CD4-positive, alpha-beta T cell treated with Interleukin-6 at 100 ng/mL for 8 hours (primary cell): Measurements from ENCODE around the gene NR2F2.

ENCODE experiments used
- DNase-seq: peaks from one replicate; pipeline ENCODE4 v3.0.0-alpha.2; 2020; ENCODE audit warnings: mixed read lengths, low spot score

Gene NR2F2

DNA sequence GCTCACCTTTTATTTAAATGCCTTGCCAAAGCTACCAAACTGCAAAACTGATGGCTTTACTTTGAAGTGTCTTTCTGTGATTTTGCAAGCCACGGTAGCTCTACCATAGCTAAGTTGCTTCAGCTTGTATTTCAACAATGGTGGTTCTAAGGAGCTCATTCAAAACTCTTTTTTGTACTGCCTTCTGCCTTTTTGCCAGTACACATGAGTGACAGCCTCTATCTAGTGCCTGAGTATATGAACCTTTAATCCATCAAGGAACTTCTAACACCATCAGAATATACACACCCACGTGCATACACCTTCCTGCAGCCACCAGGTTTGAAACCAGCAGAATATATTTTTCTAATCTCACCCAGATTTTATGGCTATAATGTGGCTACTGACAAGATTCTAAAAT is 10.4 kb upstream of the NR2F2 start:
- no peak for DNase-seq

DNA sequence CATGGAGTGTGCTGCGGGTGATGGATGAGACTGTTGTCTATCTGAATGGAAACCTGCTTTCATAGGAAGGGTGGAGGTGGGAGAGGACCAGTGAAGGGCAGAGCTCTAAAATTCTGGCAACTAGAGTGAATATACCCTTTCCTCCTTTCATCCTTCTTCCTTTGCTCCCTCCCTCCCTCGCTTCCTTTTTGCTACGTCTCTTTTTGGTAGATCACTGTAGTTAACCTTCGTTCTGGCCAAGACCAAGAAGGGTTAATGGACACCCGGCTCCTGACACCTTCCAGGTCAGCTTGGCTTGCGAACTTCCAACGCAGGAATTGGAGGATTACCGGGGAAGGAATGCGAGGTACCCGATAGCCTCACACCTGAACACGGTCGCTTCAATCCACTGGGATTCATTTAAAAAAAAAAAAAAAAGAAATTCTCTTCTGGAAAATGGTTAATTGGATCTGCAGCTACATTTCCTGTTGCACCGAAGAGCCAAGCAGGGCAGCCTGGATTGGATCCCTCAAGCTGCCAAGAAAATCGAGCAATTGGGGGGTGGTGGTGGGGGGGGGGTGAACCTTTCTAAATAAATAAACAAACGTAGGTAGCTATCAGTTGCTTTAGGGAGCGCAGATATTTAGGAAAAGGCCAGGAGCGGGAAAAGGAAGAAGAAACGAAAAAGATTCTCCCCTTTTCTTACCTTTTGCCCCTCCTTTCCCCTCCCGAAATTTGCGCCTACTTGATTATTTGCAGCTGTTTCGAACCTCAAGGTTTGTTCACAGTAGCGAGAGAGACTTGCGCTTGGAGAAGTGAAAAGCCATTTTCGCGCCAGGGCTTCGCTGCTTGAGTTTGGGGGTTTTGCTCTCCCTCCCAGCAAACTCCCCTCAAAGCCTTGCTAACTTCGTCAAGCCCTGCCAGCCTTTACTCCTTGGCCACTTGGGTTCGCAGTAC is 9.5 kb upstream of the NR2F2 start:
- DNase-seq: no peak

DNA sequence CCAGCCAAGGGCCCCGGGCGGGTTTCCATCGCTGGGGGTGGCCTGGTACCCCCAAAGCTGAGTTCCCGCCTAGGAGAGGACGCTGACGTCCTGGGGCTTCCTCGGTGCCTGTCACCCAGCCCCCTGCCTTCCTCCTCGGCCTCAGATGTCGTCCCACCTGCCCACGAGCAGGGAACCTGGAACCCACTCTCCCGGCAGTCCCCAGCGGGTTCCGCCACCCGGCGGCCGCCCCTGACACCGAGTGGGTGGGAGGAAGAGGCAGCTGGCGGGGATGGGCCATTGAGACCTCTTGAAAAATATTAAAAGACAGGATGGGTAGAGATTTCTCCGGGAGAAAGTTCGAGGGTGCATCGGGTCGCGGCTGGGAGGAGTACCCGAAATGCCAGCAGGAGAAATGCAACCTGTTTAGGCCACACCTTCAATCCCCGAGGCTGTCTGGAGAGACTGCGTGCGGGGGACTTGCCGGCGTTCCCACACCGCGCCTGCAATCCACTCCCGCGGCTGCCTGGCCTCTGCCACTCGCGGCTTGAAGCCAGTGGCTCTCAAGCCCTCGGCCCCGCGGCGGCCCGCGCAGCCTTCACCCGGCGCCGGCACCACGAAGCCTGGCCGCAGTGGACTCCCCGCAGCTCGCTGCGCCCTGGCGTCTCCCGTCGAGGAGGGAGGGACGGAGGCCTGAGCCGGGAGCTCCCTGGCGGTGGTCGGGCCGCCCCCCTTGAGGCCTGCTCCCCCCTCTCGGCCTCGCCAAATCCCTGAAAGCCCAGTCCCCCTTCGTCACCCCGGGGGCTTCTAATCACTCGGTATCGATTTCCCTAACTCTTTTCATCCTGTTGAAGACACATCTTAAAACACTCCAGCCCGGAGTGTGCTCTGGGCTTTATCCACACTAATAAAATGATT is 8.6 kb upstream of the NR2F2 start:
- DNase-seq: no peak

DNA sequence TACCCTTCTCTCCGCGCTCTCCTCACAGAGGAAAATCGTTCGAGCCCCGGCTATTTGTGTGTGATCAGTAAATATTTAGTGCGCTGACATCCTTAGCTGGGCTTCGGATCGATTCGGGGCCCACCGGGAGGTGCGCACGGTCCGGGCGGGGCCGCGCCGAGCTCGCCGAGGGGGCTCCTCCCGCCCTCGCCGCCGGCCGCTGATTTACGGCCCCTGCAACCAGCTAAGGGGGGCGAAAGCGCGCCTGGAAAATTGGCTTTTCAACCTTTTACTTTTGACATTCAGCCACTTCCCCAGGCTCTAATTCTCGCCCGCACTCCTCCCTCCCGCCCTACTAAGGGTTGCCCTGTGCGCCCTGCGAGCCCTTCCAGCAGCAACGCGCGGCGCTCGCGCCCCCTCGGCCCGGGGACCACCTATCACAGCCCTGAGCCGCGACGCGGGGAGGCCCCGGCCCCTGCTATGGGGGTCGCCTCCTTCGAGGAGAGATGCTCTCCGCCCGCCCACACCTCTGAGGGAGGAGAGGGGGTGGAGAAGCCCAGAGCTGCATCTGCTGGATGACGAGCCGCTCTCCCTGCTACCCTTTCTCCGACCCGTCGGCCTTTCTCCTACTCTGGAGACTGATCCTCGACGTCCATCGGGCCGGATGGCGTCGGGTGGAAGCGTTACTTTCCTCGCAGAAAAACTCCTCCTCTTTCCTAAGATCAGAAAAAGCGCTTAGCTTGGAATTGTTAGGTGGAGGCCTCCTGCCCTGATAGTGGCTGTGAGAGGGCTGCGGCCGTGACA is 7.8 kb upstream of the NR2F2 start:
- no peak for DNase-seq

DNA sequence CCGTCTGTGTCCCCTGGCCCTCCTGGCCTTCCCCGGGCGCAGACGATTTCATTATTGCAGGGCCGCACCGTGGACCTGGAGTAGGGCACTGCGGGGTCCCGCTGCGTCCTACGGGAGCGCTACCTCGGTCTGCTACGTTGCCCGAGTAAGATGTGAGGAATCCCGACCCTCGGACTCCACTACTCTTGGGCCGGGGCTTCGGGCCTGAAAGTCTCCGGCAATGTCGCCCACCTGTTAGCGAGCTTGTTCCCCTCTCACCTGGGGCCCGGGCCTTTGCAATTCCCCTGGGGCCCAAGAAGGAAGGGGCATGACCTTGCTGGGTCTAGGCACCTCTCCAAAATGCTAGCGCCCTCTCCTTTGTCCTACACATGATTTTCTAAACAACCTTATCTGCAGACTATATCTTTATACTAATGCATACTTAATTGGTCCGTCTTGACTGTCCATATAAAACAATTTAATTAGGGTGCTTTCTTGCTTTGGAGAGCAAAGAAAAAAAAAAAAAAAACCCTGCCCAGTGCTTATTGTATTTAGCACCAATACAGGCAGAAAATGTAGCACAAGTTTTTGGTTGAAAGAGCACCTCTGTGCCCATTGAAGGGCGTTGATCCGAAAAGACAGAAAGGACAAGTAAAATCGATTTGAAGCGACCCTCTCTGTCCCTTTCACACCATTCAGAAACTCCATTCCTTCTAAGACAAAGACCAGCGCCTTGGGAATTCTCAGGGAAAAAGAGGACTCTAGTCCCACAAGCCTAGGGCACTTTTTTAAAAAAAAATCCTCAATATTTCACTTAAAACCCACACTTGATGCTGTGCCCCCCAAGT is 7.0 kb upstream of the NR2F2 start:
- DNase-seq: no peak

DNA sequence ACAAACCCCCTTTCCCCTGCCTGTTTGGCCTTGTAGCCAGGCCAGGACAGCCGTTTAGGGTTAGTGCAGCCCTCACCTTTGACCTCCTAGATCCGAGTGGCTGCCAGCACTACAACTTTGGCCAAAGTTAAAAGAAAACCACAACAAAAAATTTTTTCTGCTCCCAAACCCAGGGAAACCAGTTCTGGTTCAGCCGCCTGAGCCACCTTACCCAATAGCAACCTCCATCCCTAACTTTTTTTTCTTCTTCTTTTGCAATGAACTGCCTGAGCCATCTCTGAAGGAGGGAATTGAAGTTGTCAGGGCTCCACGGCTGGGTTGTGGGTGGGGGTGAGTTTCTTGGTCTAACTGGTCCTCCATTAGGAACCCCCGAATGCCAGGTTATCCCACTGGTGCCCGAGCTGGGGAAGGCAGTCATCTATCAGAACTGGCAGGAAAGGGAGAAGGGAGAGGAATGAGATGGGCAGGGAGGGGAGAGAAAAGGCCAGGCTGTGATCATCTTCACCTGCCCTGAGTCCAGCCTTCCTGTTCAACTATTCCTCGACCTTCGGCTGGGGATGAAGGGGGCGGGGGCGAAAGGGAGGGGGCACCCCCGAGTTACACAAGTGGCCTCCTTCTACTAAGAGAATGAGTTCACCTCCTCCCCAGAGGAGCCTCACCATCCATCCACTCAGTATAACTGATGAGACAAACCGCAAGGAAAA is 6.2 kb upstream of the NR2F2 start:
- no peak for DNase-seq

DNA sequence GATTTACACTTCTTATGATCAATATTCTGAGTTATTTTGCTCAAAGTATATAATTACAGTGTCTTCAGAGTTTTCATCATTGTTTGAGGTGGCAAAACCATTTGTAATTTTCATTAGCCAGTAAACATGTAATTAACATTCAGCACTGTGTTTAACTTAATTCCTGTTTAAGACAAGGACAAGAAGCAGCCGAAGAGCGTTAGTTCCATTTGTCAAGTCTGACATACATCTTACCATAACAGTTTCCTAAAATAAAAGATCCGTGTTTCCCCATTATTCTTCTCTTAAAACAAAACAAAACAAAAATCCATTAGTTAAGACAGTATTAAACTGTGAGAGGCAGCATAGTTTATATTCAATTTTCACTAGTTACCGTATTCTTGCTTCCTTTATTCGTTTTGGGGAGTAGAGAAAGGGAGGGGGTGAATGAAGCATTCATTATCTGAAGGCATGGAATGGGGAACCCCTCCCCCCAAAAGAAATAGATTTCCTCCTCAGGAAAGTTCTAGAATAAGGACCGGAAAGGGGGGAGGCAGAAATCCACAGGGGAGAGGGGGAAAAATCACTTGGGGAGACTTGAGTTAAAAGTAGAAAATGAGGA is 5.5 kb upstream of the NR2F2 start:
- no peak for DNase-seq

DNA sequence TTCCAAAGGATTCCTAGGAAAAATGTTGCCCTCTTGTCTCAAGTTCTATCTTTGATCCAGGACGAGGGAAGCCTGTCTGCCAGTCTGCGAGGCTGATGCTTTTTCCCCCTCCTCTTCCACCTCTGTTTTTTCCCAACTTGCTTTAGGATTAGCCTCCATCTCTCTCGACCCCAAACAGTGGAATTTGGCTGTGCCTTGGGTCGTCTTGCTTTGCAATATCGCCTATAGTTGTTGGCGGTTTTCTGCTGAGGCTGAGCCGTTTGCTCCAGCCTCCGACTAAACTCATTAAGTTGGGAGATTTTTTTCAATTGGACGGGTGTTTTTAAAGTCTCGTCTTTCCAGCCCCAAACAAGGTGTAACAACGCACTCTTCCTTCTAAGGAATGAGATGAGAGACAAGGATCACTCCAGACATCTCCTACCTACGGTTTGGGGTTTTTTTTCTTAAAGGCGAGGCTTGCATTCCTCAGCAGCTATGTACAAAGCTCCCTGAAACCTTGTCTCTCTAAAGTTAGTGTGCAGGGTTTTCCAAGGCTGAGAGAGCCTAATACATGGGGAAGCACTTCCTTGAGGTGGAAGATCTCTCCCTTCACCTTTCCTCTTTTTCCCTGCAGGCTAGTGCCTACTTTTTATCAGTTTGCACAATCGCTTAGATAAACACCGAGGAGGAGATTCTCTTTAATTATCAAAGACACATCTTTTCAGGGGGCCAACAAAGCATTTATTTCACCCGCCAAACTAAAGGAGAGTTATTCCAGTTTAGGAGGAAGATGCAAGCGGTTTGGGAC is 4.8 kb upstream of the NR2F2 start:
- DNase-seq: no peak

DNA sequence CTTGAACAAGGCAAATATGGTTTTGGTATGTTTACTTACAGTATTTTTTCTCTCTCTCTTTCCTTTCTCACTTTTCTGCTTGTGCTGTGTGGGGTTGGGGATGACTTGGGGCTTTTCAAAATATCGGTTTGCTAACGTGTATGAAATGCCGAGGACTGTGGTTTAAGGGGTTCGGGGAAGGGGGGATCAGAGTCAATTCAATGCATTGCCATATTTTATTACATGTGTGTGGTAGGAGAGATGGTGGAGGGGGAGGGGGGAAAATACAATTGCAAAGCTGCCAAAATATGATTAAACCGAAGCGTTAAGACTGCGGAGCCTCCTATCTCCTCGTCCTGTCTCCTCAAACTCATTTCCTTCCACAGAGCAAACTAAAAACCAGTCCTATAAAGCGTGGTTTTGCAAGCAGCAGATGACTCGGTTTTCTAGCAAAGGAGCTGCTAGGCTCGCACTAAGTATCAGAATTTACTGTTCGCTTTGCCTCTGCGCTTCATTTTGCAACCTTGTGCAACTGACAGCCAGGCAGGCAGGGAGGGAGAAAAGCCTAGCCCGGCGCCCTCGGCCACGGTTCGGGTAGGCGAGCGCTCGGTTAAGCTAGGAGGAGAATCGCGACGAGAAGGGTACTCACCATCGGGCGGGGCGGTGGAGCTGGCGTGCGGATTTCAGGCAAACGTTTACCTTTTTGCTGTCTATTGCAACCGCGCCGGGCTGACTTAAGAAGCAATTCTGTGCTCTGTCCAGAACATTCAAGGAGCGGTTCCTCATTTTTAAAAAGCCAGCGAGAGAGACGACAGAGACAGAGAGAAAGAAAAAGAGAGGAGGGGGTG is 4.0 kb upstream of the NR2F2 start:
- DNase-seq: no peak

DNA sequence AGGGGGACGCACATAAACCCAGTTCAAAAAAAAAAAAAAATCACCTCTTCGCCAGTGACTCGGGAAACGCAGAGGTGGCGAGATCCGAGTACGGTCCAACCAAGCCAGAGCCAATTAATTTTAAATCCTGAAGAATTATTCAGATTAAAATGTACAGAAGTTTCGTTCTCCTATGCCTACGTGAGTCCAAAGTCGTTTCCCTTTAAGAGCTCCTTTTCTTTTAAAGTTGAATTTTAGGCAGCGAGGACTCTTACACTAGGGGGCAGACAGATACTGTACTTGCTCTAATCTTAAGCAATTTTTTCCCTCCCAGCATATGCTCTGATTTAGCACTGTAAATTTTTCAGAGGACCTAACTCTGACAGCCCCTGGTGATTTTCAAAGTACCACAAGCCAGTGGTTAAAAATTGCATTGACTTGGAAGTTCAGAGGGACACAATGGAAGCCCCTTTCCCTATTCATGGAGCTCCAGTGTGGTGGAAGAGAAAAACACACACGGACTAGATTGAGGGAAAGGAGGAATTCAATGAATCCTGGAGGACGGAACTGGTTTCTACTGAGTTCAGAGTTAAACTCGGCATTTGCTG is 3.3 kb upstream of the NR2F2 start:
- DNase-seq: no peak

DNA sequence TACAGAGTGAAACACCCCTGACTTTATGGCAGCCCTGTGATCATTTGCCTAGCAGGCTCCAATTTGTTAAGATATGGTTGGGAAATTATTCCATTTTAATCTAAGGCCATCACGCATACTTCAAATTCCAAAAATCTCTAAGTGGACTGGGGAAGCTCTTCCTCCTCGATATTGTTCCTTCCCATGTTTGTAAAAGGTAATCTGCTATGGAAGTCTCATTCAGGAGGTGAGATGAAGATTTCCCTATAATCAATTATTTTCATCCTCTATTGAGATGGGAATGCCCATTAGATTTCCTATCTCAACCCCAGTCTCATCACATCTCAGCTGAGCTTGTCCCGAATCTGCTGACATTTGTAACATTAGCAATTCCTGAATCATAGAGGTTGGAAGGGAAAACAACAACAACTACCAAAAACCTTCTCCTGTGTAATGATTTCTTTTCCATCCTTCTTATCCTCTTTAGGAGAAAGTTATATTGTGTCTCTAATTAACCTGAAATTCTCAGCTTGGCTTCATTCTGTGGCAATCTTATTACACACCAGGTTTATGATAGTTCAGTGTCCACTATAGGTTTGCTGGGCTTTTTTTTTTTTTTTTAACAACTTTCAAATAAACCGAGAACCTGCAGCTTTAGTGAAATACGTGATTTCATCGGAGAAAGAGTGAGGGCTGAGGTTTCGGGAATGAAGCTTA is 2.2 kb upstream of the NR2F2 start:
- DNase-seq: no peak

DNA sequence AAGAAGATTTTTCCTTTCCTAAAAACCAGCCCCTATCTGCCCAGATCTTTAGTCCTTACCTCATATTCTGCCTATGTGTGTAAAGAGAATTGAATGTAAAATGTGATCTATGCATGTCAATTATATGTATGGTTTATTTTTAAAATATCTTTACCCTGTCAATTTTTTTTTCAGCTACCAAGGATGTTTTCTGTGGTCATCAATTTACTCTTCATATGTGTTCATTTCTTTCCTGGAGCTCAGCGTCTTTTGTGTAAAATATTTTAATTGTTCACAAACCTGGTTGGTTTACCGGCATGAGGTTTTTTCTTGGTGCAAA is 1.7 kb upstream of the NR2F2 start:
- no peak for DNase-seq

DNA sequence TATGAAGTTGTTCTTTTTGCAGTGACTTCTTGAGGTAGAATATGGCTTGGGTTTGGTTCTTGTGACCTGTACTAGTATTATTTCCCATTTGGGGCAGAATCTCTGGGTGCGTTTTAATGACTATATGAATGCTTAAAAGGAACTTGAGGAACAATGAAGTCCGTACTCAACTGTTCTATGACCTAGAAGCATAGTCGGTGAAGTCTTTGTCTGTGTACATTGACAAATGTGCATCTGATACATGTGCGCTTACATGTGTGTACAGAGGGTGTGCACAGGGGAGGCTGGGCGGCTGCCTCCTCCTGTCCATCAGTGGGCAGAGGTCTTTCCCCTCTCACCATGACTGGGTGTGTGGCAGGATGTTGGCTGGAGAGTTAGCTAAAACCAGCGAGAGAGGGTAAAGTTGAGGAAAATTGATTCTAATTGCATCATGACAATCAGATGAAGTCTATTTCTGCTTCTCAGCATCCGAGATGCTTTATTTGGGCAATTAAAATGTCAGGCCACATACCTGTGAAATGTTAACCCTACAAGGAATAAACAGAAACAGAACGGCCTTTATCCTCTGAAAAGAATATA is 1.0 kb upstream of the NR2F2 start:
- no peak for DNase-seq

DNA sequence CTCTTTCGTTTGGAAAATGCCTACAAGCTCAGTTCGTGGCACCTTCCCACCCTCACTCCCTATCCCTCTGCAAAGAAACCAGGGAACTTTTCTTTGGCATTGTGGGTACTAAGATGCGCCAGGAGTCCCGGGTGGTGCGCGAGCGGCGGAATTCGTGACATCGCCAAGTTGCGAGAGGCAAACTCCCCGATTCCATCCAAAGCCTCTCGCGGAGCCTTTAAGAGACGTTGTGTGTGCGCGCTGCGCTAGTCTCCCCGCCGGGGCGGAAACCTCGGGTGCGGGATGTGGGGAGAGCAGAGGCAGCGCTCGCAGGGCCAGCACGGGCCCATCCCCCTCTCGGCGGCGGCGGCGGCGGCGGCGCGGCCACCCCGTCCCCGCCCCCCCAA is 443 bp upstream of the NR2F2 start:
- no peak for DNase-seq

DNA sequence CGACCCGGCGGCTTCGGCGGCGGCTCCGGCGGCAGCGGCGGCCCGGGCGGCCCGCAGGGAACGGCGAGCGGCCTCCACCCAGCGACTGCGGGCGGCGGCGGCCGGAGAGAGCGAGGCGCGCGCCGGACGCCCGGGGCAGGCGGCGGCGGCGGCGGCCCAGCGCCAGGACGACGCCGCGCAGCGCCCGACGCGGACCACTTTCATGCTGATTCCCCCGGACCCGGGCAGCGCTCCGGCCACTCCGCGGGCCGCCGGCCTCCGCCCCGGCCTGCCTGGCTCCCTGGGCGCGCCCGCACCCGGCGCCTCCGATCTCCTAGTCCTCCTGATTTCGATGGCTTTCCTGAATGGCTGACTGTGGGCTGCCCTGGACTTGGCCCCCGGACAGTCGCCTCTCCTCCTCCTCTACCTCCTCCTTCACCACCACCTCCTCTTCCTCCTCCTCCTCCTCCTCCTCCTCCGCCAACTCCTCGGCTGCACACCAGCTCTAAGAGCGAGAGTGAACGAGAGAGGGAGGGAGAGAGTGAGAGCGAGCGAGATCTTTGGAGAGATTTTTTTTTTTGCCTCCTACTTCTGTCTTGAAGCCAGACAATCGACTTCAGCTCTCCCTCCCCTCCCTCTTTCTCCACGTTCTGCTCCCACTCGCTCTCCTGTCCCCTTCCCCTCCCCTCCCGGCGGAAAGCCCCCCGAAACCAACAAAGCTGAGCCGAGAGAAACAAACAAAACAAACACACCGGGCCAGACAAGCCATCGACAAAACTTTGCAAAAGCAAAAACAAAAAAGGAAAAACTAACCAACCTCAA is 844 bp downstream of the NR2F2 start:
- DNase-seq: no peak

DNA sequence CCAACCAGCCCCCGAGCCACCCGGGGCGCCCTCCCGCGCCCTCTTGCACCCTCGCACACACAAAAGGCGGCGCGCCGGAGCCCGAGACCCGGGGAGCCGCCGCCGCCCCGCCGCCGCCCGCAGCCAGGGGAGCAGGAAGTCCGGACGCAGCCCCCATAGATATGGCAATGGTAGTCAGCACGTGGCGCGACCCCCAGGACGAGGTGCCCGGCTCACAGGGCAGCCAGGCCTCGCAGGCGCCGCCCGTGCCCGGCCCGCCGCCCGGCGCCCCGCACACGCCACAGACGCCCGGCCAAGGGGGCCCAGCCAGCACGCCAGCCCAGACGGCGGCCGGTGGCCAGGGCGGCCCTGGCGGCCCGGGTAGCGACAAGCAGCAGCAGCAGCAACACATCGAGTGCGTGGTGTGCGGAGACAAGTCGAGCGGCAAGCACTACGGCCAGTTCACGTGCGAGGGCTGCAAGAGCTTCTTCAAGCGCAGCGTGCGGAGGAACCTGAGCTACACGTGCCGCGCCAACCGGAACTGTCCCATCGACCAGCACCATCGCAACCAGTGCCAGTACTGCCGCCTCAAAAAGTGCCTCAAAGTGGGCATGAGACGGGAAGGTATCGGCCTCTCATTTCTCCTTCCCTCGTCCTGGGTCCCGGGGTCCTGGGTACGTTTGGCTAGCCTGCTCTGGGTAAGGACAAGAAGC is 1.6 kb downstream of the NR2F2 start:
- DNase-seq: no peak
